Endodermal cell (in vitro differentiated cells): ENCODE results near the gene CASKIN2. TPM values are rescaled to one million over a fixed set of nuclear protein-coding genes. Genes with fewer than 3 reads are reported as not detected.

Source experiments
- DNase-seq: peaks from one replicate; pipeline ENCODE4 v3.0.0-alpha.2; 2017
- H3K27ac ChIP-seq: 2 replicates; pipeline ENCODE4 v1.5.1; 2013; ENCODE audit warnings: mild to moderate bottlenecking, low read depth, low read length, moderate library complexity
- H3K27me3 ChIP-seq: 2 replicates; pipeline ENCODE4 v1.6.1; 2013; ENCODE audit warnings: mild to moderate bottlenecking, low read length, moderate library complexity; ENCODE audit not compliant: insufficient read depth, control insufficient read depth, poor library complexity, severe bottlenecking
- H3K36me3 ChIP-seq: 2 replicates; pipeline ENCODE4 v1.7.0; 2013; ENCODE audit warnings: mild to moderate bottlenecking, low read length, moderate library complexity; ENCODE audit not compliant: control insufficient read depth, insufficient read depth
- H3K4me1 ChIP-seq: one replicate; pipeline ENCODE4 v1.7.0; 2013; ENCODE audit warnings: low read length; ENCODE audit not compliant: control insufficient read depth, insufficient read depth
- H3K4me3 ChIP-seq: 2 replicates; pipeline ENCODE4 v1.5.1; 2013; ENCODE audit warnings: mild to moderate bottlenecking, low read length, moderate library complexity
- H3K9ac ChIP-seq: 2 replicates; pipeline ENCODE4 v1.6.1; 2013; ENCODE audit warnings: mild to moderate bottlenecking, low read length, moderate library complexity; ENCODE audit not compliant: poor library complexity, severe bottlenecking; ENCODE audit errors: extremely low read depth
- H3K9me3 ChIP-seq: 2 replicates; pipeline ENCODE4 v1.6.1; 2013; ENCODE audit warnings: mild to moderate bottlenecking, low read length, moderate library complexity; ENCODE audit not compliant: control insufficient read depth
- H3K27ac Mint-ChIP-seq: 2 replicates; pipeline ENCODE4 v1.8.0; 2020; ENCODE audit warnings: mixed read lengths
- H3K27me3 Mint-ChIP-seq: 2 replicates; pipeline ENCODE4 v1.8.0; 2021; ENCODE audit warnings: mild to moderate bottlenecking, mixed read lengths; ENCODE audit not compliant: insufficient read depth
- H3K36me3 Mint-ChIP-seq: 2 replicates; pipeline ENCODE4 v1.8.0; 2020; ENCODE audit warnings: low read depth, mixed read lengths
- H3K4me1 Mint-ChIP-seq: 2 replicates; pipeline ENCODE4 v1.8.0; 2020; ENCODE audit warnings: mixed read lengths
- H3K4me3 Mint-ChIP-seq: 2 replicates; pipeline ENCODE4 v1.8.0; 2020; ENCODE audit warnings: mild to moderate bottlenecking, moderate library complexity, mixed read lengths
- H3K9me3 Mint-ChIP-seq: 2 replicates; pipeline ENCODE4 v1.8.0; 2020; ENCODE audit warnings: mild to moderate bottlenecking, mixed read lengths
- CTCF ChIP-seq: fragments of 200-600 bp; sonication (generic); conservative IDR thresholded peaks from 2 replicates; pipeline ENCODE4 v1.5.0; 2021; ENCODE audit warnings: antibody characterized with exemption, mild to moderate bottlenecking
- WGBS, 2 experiments: methylation state at CpG; one replicate each; pipeline versions ENCODE4 v1.1.5 to v1.1.7; 2013; ENCODE audit warnings: missing lambda C conversion rate in 2 of 2, mixed read lengths in 1 of 2; ENCODE audit not compliant: insufficient coverage in 1 of 2, insufficient read length in 1 of 2; 5-methylcytosine and 5-hydroxymethylcytosine counted together
- total RNA-seq, 2 donors: library from RNA; stranded (reverse); fragmentation: NEBNext Ultra II Directional in 1 of 2; extraction: Animal tissue kit (Norgen Biotek cat#: 25700) in 1 of 2; gene quantifications; 2 replicates in 1 of 2; 3 replicates in 1 of 2; pipeline ENCODE4 v1.2.1, GENCODE V29; 2021

Gene CASKIN2
- total RNA-seq, 2 donors from 2014 or later: 26.4 to 31.0 TPM

GRCh38 chr17:75472119-75472518, 43.2 kb downstream of the CASKIN2 start:
- Mint-ChIP-seq H3K27ac (no peak overlapping the region), H3K27me3 (peaks cover 18% of the 10 kb centered on the region), H3K4me1 (no peaks in the 10 kb centered on the region), H3K4me3 (no peak overlapping the region), H3K36me3 (peaks cover 29% of the 10 kb centered on the region), H3K9me3 (no peaks in the 10 kb centered on the region)
- Histone ChIP-seq H3K27me3 (peaks cover 17% of the 10 kb centered on the region), H3K4me1 (no peaks in the 10 kb centered on the region), H3K27ac (no peak overlapping the region), H3K4me3 (no peak overlapping the region), H3K36me3 (peaks cover 15% of the 10 kb centered on the region), H3K9me3 (no peaks in the 10 kb centered on the region), H3K9ac (no peak overlapping the region)
- WGBS, 2 experiments: 72 to 75% methylated on average over 4 of the region's 4 CpGs
- TF ChIP-seq CTCF: no peak
- DNase-seq: no peak

- no peak for DNase-seq
- H3K9me3 ChIP-seq: no peaks in the 10 kb centered on the region
- no peak for TF ChIP-seq CTCF
- H3K27ac Mint-ChIP-seq: no peak overlapping the region
- peaks cover 8% of the 10 kb centered on the region for H3K27me3 Mint-ChIP-seq
- H3K4me1 ChIP-seq: no peaks in the 10 kb centered on the region
- H3K27ac ChIP-seq: no peak overlapping the region
- peaks cover 15% of the 10 kb centered on the region for H3K36me3 ChIP-seq
- H3K9ac ChIP-seq: no peak overlapping the region
- no peak overlapping the region for H3K4me3 ChIP-seq
- 93 to 95% methylated on average over 5 to 6 of the region's 6 CpGs for WGBS, 2 experiments
- no peak overlapping the region for H3K4me3 Mint-ChIP-seq
- H3K9me3 Mint-ChIP-seq: no peaks in the 10 kb centered on the region
- H3K4me1 Mint-ChIP-seq: no peaks in the 10 kb centered on the region
- peaks cover 10% of the 10 kb centered on the region for H3K27me3 ChIP-seq
- H3K36me3 Mint-ChIP-seq: peaks cover 21% of the 10 kb centered on the region
These were observed 44.1 kb downstream of the CASKIN2 start for GRCh38 chr17:75471207-75471606.

GRCh38 chr17:75468779-75469373, 46.5 kb downstream of the CASKIN2 start:
- 95 to 97% methylated on average over 10 to 13 of the region's 13 CpGs for WGBS, 2 experiments
- peaks cover 15% of the 10 kb centered on the region for H3K36me3 ChIP-seq
- no peaks in the 10 kb centered on the region for H3K4me1 Mint-ChIP-seq
- no peaks in the 10 kb centered on the region for H3K9me3 ChIP-seq
- H3K9ac ChIP-seq: no peak overlapping the region
- TF ChIP-seq CTCF: no peak
- no peaks in the 10 kb centered on the region for H3K9me3 Mint-ChIP-seq
- no peak overlapping the region for H3K27ac ChIP-seq
- H3K27ac Mint-ChIP-seq: no peak overlapping the region
- no peaks in the 10 kb centered on the region for H3K4me1 ChIP-seq
- no peak overlapping the region for H3K4me3 Mint-ChIP-seq
- DNase-seq: no peak
- no peaks in the 10 kb centered on the region for H3K27me3 Mint-ChIP-seq
- no peaks in the 10 kb centered on the region for H3K27me3 ChIP-seq
- no peak overlapping the region for H3K4me3 ChIP-seq
- peaks cover 27% of the 10 kb centered on the region for H3K36me3 Mint-ChIP-seq
